ENCODE results near the gene SLC28A2. TPM values are rescaled to one million over a fixed set of nuclear protein-coding genes. Genes with fewer than 3 reads are reported as not detected.

SLC28A2 gene
- total RNA-seq, 1 experiment from 2014 or later: not detected

DNA sequence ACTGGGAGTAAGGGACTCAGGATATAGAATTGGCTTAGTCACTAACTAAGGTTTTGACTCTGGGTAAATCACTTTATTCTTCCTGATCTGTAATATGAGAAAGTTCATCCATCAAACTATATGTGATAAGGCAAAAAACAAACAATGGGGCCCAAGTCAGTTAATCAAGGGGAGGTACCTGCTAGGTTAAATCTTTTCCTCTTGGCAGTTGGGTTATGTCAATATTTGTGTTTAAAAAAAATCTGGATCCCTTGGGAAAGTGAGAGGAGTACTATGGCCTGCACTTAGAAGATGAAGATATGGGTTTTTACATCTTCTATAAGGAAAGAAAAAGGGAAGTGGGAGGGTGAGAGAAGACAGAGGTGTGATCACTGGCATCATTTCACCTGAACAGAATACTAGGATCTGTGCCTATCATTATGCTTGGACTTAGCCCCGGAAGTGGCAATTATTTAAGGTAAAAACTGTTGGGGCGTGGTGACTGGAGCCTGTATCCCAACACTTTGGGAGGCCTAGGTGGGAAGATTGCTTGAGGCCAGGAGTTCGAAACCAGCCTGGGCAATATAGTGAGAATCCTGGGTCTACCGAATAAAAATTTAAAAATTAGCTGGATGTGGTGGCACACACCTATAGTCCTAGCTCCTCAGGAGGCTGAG, 2.8 kb upstream of the SLC28A2 start:
- no peak overlapping the region for H3K27ac Mint-ChIP-seq

More for the DNA sequence above, 2.8 kb upstream of the SLC28A2 start:
- Histone ChIP-seq H2BK120ac (ENCODE audit: low read depth, low read length, poor library complexity, severe bottlenecking) (no peak overlapping the region), H3K18ac (ENCODE audit: insufficient read length, low read depth, low read length) (no peak overlapping the region), H2BK20ac (ENCODE audit: low read depth, low read length, poor library complexity, severe bottlenecking) (no peak overlapping the region), H4K20me1 (ENCODE audit: control insufficient read depth, insufficient read depth, insufficient read length) (no peaks in the 10 kb centered on the region), H3K9ac (ENCODE audit: extremely low read depth, insufficient read length, low read length) (no peak overlapping the region), H2BK15ac (ENCODE audit: low read depth, low read length) (no peak overlapping the region), H3K14ac (ENCODE audit: insufficient read depth, low read length) (no peak overlapping the region), H2BK5ac (ENCODE audit: insufficient read length, low read length) (no peak overlapping the region), H2AK5ac (ENCODE audit: insufficient read length, low read length) (no peak overlapping the region), H3K23ac (ENCODE audit: insufficient read length, low read depth, low read length) (no peak overlapping the region), H3K4me2 (ENCODE audit: insufficient read depth, insufficient read length, low read length) (no peak overlapping the region), H3K27ac (ENCODE audit: insufficient read length, low read depth, low read length) (no peak overlapping the region), H4K5ac (ENCODE audit: insufficient read length, low read depth, low read length) (no peak overlapping the region), H2AFZ (ENCODE audit: low read length) (no peak overlapping the region), H3K79me1 (ENCODE audit: insufficient read depth, low read depth, low read length, poor library complexity, severe bottlenecking) (no peaks in the 10 kb centered on the region), H3K56ac (ENCODE audit: insufficient read length, low read depth, low read length) (no peak overlapping the region), H2BK12ac (ENCODE audit: insufficient read length, low read depth, low read length) (no peak overlapping the region), H3T11ph (ENCODE audit: low read length) (no peak overlapping the region), H3K9me3 (ENCODE audit: control insufficient read depth, low read depth, low read length) (no peaks in the 10 kb centered on the region), H3K4me1 (ENCODE audit: insufficient read depth, low read length) (no peaks in the 10 kb centered on the region), H3K79me2 (ENCODE audit: insufficient read depth, low read length) (no peaks in the 10 kb centered on the region), H3K4ac (ENCODE audit: low read depth, low read length) (no peak overlapping the region), H4K8ac (replicated peaks; ENCODE audit: insufficient read length, low read depth, low read length) (no peak overlapping the region), H4K91ac (ENCODE audit: insufficient read length, low read depth, low read length) (no peak overlapping the region), H3K23me2 (ENCODE audit: insufficient read length, low read depth, low read length, poor library complexity, severe bottlenecking) (no peaks in the 10 kb centered on the region), H3K27me3 (ENCODE audit: insufficient read depth, low read length) (no peaks in the 10 kb centered on the region)
- Mint-ChIP-seq H3K9me3 (peaks cover 26 to 27% of the 10 kb centered on the region in 2 experiments), H3K4me3 (no peak overlapping the region), H3K27me3 (ENCODE audit: low read depth) (0 out of 2 replicates have a peak, but pooled peaks cover 2% of the 10 kb centered on the region), H3K4me1 (no peaks in the 10 kb centered on the region), H3K36me3 (ENCODE audit: insufficient read depth in 1 of 3, low read depth in 3 of 3) (peaks cover 2 to 7% (median 5%) of the 10 kb centered on the region in 3 experiments; a peak in 2 of 7 replicates)
- WGBS (ENCODE audit: extremely low coverage, insufficient read length, low lambda C conversion rate): no CpG with 5 or more reads among the region's 4 CpGs
- no peak for TF ChIP-seq CTCF (conservative IDR thresholded peaks at IDR 0.05)
- DNase-seq: no peak

All from H9 (cell line).